Measurements from ENCODE around the gene TMEM181.
"Not testable (repeated sequence)": the region's sequence is repeated elsewhere in the genome, so short reads cannot be mapped to it uniquely, and the experiment has no call there.

TMEM181 gene

GRCh38 chr6:158621694-158622544 lies 62.0 kb downstream of the TMEM181 start:
- no peak for DNase-seq (ENCODE audit: low read depth in 3 of 3)

GRCh38 chr6:158622545-158623190 lies 62.8 kb downstream of the TMEM181 start:
- no peak for DNase-seq (ENCODE audit: low read depth in 3 of 3)

- DNase-seq (ENCODE audit: low read depth in 3 of 3), result no peak
Observed at GRCh38 chr6:158624684-158625682, 65.1 kb downstream of the TMEM181 start.

GRCh38 chr6:158625881-158626305 lies 66.0 kb downstream of the TMEM181 start:
- no peak for DNase-seq (ENCODE audit: low read depth in 3 of 3)

GRCh38 chr6:158626360-158627167 lies 66.7 kb downstream of the TMEM181 start:
- no peak for DNase-seq (ENCODE audit: low read depth in 3 of 3)

GRCh38 chr6:158627168-158627939 lies 67.5 kb downstream of the TMEM181 start:
- DNase-seq (ENCODE audit: low read depth in 3 of 3), result no peak

- DNase-seq (ENCODE audit: low read depth in 3 of 3), result no peak
Observed at GRCh38 chr6:158627940-158628211, 68.0 kb downstream of the TMEM181 start.

GRCh38 chr6:158628542-158628941 lies 68.7 kb downstream of the TMEM181 start:
- DNase-seq (ENCODE audit: low read depth in 3 of 3), result no peak

GRCh38 chr6:158629367-158630221 lies 69.7 kb downstream of the TMEM181 start:
- DNase-seq (ENCODE audit: low read depth in 3 of 3), result no peak

- DNase-seq (ENCODE audit: low read depth in 3 of 3), result no peak
Observed at GRCh38 chr6:158630938-158631616, 71.2 kb downstream of the TMEM181 start.

- DNase-seq (ENCODE audit: low read depth in 3 of 3), result no peak
Observed at GRCh38 chr6:158631678-158632537, 72.0 kb downstream of the TMEM181 start.

GRCh38 chr6:158632538-158633119 lies 72.7 kb downstream of the TMEM181 start:
- not testable (repeated sequence) for DNase-seq (ENCODE audit: low read depth in 3 of 3)

- DNase-seq (ENCODE audit: low read depth in 3 of 3), result no peak
Observed at GRCh38 chr6:158633127-158633526, 73.2 kb downstream of the TMEM181 start.

GRCh38 chr6:158634695-158635426 lies 75.0 kb downstream of the TMEM181 start:
- no peak for DNase-seq (ENCODE audit: low read depth in 3 of 3)

GRCh38 chr6:158635427-158636073 lies 75.7 kb downstream of the TMEM181 start:
- no peak for DNase-seq (ENCODE audit: low read depth in 3 of 3)

- DNase-seq (ENCODE audit: low read depth in 3 of 3), result no peak
Observed at GRCh38 chr6:158636778-158637177, 76.9 kb downstream of the TMEM181 start.

Measured in stimulated activated CD4-positive, alpha-beta T cell treated with anti-CD3 and anti-CD28 coated beads, TNF-alpha, amount 100 ng/mL, for 48 hours (primary cell).